Right cardiac atrium (tissue), 5 donors: ENCODE data around the gene PCYT2. TPM values are rescaled to one million over a fixed set of nuclear protein-coding genes. Genes with fewer than 3 reads are reported as not detected.
A peak's percentile ranks its signal among the peaks of the same experiment; 100 is the strongest.

Experiments used
- ATAC-seq, 2 donors: fragments of 200-7000 bp; cut with Tn5 transposase; one replicate each; pipeline versions ENCODE4 v1.8.0 to v1.9.1; 2020; ENCODE audit warnings: moderate library complexity in 2 of 2, mild to moderate bottlenecking in 1 of 2
- DNase-seq, 3 donors: peaks; one replicate each; pipeline ENCODE4 v3.0.0-alpha.2; 2020
- H3K27ac ChIP-seq: one replicate; pipeline ENCODE4 v1.5.1; 2013; ENCODE audit warnings: mild to moderate bottlenecking, low read length, control low read depth, moderate library complexity
- H3K27me3 ChIP-seq: one replicate; pipeline ENCODE4 v1.6.1; 2013; ENCODE audit not compliant: control insufficient read depth, insufficient read depth
- H3K4me1 ChIP-seq: one replicate; pipeline ENCODE4 v1.6.1; 2013; ENCODE audit warnings: low read length; ENCODE audit not compliant: control insufficient read depth, insufficient read depth
- H3K4me3 ChIP-seq: one replicate; pipeline ENCODE4 v1.5.1; 2013; ENCODE audit warnings: low read length, control low read depth
- H3K9me3 ChIP-seq: one replicate; pipeline ENCODE4 v1.6.1; 2013; ENCODE audit warnings: low read length; ENCODE audit not compliant: control insufficient read depth
- WGBS: extraction: QIAGEN DNeasy Blood & Tissue Kit; methylation state at CpG from one replicate; pipeline ENCODE4 v1.1.7; 2013; 5-methylcytosine and 5-hydroxymethylcytosine counted together
- intact Hi-C, 4 donors: fragments of 100-400 bp; cut with DNase I; formaldehyde crosslinking; loops; one replicate each; pipeline versions ENCODE4 v1.11.0 to v1.14.0; 2022 to 2023
- polyA plus RNA-seq: library from polyadenylated mRNA; stranded (reverse); fragments of 200-250 nt; gene quantifications from one replicate; pipeline ENCODE4 v1.2.3, GENCODE V29; 2013
- total RNA-seq, 4 donors: library from RNA; stranded (reverse); fragmentation: NEBNext Ultra II Directional; extraction: Animal tissue kit (Norgen Biotek cat#: 25700); gene quantifications; one replicate each; pipeline ENCODE4 v1.2.1, GENCODE V29; 2021
- donor health status: healthy with polysubstance abuse.
- donor health status: DM: no; HTN: yes; CAD: no.
- donor health status: DM: no; HTN: no; CAD: no.
- donor health status: DM: no; HTN: yes; CAD: no; lungs with severe emphysema.
- donor health status: DM: yes; HTN: yes; CAD: no.

PCYT2 gene
- total and polyA plus RNA-seq, 5 donors = 16.7 to 28.5 (median 18.7) TPM

DNA sequence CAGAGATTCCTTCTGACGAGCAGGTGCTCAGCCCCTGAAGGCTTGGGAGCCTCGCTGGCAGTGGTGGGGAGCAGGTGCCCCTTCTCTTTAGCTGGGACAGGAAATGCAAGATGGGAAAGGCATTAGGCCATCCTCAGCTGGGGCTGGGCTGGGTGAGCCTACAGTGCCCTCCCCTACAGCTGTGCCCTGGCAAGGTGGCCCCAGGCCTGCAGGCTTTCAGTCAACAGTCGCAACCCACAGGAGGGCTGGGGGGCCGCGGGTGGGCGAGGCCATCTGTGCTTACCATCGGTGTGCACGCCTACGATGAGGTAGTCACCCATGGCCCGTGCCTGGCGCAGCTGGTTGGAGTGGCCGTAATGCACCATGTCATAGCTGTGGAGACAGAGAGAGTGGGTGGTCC lies 2.0 kb downstream of the PCYT2 start:
- intact Hi-C loops = no loop called here
- no peak for ATAC-seq
- Histone ChIP-seq H3K9me3 (no peaks in the 10 kb centered on the region), H3K27ac (no peak overlapping the region), H3K27me3 (no peaks in the 10 kb centered on the region), H3K4me3 (no peak overlapping the region), H3K4me1 (no peaks in the 10 kb centered on the region)
- 96% methylated on average over 12 of the region's 12 CpGs for whole genome bisulfite sequencing
- peak in 1 of 3 donors; percentile 63 for DNase-seq

DNA sequence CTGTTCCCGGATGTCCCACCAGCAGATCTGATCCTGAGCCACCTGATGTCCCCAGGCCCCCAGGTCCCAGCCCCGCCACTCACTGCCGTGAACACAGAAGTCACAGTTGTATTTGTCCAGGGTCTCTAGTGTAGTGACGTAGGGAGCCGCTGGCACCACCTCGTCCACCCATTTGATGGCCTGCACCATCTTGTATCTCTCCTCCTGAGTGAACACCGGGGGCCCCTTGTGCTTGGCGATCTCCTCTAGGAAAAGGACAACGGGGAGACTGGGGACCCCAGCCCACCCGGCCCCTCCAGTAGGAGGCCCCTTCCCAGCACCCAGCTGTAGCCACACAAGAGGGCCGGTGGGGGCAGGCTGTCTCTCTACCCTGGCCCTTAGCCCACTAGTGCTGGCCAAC lies 2.4 kb downstream of the PCYT2 start:
- Histone ChIP-seq H3K4me1 (no peaks in the 10 kb centered on the region), H3K9me3 (no peaks in the 10 kb centered on the region), H3K27me3 (no peaks in the 10 kb centered on the region), H3K4me3 (no peak overlapping the region), H3K27ac (no peak overlapping the region)
- intact Hi-C loops = no loop called here
- DNase-seq (no peak), ATAC-seq (no peak)
- WGBS = 97% methylated on average over 11 of the region's 11 CpGs

DNA sequence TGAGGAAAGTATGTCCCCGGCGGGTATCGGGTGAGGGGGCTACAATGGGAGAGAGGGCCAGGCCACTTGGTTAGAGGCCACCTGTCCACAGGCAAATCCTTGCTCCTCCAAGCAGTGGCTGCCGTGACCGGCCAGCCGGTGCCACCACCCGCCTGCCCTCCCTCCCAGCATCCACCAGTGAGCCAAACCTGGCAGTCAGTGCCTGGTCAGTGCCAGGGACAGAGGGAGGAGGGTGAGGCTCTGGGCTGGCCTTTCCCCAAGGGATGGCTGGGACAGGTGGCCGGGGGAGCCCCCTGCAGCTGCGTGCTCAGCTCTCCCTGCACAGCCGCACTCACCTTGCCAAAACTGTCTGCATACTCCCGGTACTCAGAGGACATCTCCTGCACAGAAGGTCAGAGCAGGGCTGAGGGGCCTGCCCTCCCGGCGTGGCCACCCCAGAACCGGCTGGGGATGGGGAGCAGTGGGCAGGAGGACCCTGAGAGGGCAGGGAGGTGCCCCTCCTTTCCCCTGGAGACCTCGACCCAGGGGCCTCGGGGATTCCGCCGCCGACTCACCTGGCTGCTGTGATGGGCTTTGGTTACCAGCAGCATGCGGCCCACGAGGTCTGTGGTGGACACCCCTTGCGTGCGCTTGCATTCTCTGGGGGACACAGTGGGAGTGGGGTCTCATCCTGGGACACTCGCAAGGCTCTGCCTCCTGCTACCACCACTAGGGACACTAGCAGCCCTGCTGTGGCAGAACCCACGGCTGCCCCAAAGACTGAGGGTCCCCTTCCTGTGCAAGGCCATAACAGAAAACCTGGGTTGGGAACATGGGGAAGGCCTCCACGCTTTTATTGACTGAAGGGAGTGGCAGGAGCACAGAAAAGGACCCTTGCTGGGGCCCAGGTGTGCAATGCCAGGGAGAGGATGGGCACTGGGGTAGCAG lies 3.7 kb downstream of the PCYT2 start:
- no peaks in the 10 kb centered on the region for H3K27me3 ChIP-seq
- ATAC-seq (no peak), DNase-seq (peak in 1 of 3 donors; percentile 40)
- intact Hi-C loops = no loop called here
- no peaks in the 10 kb centered on the region for H3K4me1 ChIP-seq
- 91% methylated on average over 26 of the region's 26 CpGs for WGBS
- H3K27ac ChIP-seq = no peak overlapping the region
- no peaks in the 10 kb centered on the region for H3K9me3 ChIP-seq
- H3K4me3 ChIP-seq = no peak overlapping the region

DNA sequence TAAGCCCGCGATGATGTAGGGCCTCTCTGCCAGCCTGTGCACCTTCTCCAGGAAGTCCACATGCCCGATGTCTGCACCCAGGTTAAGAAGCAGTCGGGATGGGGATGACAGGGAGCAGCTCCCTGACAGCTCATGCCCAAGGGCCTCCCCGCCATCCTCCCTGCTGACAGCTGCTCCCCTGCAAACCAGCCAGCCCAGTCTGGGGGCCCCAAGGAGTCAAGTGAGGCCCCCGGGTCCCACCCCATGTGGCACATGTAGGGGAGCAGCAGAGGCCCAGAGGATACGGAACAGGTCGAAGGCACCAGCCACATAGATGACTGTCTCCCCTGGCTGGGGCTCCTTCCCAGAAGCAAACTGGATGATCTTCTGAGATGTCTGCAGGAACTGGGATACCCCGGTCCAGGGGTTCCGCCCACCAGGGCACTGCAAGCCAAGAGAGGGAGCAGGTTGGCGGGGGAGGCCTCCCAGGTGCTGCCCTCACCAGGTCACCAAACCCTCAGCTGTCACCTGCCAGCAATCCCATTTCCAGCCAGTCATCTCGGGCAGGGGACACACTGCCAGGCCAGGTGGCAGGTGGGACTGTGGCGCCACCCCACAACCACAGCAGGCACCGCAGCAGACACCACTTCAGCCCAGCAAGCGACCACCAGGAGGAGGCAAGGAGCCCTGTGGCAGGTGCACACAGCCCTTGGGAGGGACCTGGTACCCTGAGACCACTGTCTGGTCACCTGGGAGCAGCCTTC lies 4.6 kb downstream of the PCYT2 start:
- Histone ChIP-seq H3K27ac (no peak overlapping the region), H3K4me1 (no peaks in the 10 kb centered on the region), H3K27me3 (no peaks in the 10 kb centered on the region), H3K4me3 (no peak overlapping the region), H3K9me3 (no peaks in the 10 kb centered on the region)
- no peak for ATAC-seq
- 92% methylated on average over 15 of the region's 15 CpGs for WGBS
- no peak for DNase-seq
- intact Hi-C loops = no loop called here

DNA sequence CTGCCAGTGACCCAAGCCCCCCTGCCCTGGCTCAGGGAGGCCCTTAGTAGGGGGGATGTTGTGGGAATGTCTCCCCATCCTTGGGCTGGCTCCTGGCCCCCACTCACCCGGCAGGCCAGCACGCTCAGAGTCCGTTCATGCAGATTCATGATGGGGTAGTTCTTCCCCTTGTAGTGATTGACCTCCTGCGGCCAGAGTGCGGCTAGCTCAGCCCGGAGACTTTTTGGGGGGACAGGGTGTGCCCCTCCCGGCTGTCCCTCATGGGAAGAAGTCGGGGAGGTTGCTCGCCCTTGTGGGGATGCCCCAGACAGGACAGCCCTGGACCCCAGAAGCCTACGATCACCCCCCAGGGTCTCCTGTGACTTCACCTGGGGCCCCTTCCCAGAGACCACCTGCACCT lies 5.2 kb downstream of the PCYT2 start:
- H3K27me3 ChIP-seq = no peaks in the 10 kb centered on the region
- intact Hi-C loops = no loop called here
- DNase-seq (no peak), ATAC-seq (no peak)
- WGBS = 93% methylated on average over 10 of the region's 10 CpGs
- no peak overlapping the region for H3K4me3 ChIP-seq
- H3K4me1 ChIP-seq = no peaks in the 10 kb centered on the region
- no peak overlapping the region for H3K27ac ChIP-seq
- H3K9me3 ChIP-seq = no peaks in the 10 kb centered on the region

DNA sequence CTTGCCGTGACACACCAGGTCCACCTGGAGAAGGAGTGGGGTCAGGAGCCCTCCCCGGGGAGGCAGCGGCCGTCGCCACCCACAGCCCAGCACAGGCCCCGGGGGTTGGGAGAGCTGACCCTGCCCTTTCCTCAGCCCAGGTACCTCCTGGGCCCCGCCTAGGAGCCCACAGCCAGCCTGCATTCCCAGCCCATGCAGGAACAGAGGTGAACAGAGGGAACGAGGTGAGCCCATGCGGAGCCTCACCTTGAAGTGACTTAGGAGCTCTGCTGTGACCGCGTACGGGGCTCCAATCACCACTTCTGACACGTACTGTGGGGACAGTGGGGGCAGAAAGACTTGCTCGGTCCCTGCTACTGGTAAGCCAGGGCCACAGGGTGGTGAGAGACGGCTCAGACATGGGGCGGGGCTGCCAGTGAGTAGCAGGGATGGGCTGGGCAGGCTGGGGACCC lies 5.7 kb downstream of the PCYT2 start:
- ATAC-seq (no peak), DNase-seq (peak in 2 of 3 donors; percentile 33 to 54)
- H3K9me3 ChIP-seq = no peaks in the 10 kb centered on the region
- no peaks in the 10 kb centered on the region for H3K4me1 ChIP-seq
- no peaks in the 10 kb centered on the region for H3K27me3 ChIP-seq
- WGBS = 93% methylated on average over 16 of the region's 16 CpGs
- intact Hi-C loops = no loop called here
- no peak overlapping the region for H3K4me3 ChIP-seq
- no peak overlapping the region for H3K27ac ChIP-seq

DNA sequence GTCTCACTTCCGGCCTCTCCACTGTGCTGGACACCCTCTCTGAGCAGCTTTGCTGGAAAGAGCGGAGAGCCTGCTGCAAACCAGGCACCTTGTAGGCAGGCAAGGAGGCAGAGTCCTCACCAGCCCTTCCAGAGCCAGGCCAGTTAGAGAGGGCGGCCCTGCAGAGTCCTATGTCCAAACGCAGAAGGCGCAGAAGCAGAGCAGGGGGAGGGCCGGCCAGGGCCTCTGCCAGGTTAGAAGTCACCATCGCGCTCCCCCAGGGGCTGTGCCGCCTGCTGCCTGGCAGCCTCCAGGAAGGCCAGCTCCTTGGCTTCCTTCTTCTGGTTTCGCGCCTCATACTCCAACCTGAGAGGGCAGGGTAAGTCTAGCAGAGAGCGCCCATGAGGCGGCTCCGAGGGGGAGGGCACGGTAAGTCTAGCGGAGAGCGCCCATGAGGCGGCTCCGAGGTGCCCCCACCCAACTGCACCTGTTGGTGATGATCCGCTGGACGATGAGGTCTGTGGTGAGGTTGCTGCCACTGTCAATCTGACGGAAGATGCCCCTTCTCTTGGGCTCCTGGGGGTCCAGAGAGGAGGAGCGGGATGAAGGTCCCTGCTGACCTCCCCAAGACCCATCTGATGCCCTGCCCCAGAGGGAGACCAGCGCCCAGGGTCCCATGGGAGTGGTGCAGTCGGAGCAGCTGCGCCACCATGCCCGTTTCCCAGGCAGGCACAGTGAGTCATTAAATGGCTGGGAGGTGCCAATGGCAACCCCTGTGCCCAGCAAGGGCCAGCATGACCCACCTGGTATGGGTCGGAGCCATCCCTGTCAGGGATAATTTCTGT lies 6.4 kb downstream of the PCYT2 start:
- H3K4me3 ChIP-seq = no peak overlapping the region
- H3K27me3 ChIP-seq = no peaks in the 10 kb centered on the region
- intact Hi-C loops = no loop called here
- H3K9me3 ChIP-seq = no peaks in the 10 kb centered on the region
- ATAC-seq = no peak
- no peaks in the 10 kb centered on the region for H3K4me1 ChIP-seq
- no peak overlapping the region for H3K27ac ChIP-seq
- DNase-seq = peak in 1 of 3 donors; percentile 21
- WGBS = 91% methylated on average over 28 of the region's 28 CpGs

DNA sequence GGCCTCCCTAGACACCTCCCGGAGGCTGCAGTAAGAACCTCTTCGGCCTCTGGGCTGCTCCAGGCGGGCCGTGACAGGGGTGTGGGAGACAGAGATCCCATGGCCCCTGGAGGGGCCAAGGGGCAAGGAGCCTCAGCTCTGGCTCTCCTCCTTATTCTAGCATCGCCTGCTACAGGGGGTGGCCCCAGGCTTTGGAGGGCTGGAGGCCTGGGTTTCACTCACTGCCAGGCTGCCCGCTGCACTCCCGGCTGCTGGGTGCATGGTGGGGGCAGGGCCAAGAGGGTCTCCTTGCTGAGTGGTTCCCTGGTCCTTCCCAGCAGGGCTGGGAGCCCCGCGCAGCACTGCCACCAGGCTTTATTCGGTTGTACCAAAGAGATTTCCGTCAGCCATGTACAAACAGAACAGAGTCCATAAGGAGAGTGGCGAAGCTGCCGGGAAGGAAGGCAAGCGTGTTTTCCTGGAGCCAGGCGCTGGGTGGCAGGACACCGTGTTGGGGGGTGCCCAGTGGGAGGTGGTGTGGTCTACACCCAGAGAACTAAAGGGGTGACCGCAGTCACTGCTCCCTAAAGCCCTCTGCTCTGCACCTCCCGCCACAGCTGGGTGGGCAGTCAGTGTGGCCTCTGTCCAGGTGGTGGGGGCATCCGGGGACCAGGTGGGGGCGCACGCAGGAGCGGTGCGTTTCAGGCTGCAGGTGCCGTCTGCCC lies 7.2 kb downstream of the PCYT2 start:
- DNase-seq (no peak), ATAC-seq (no peak)
- H3K4me3 ChIP-seq = no peak overlapping the region
- intact Hi-C loops = no loop called here
- H3K9me3 ChIP-seq = no peaks in the 10 kb centered on the region
- 93% methylated on average over 24 of the region's 24 CpGs for WGBS
- no peaks in the 10 kb centered on the region for H3K27me3 ChIP-seq
- no peaks in the 10 kb centered on the region for H3K4me1 ChIP-seq
- H3K27ac ChIP-seq = no peak overlapping the region

DNA sequence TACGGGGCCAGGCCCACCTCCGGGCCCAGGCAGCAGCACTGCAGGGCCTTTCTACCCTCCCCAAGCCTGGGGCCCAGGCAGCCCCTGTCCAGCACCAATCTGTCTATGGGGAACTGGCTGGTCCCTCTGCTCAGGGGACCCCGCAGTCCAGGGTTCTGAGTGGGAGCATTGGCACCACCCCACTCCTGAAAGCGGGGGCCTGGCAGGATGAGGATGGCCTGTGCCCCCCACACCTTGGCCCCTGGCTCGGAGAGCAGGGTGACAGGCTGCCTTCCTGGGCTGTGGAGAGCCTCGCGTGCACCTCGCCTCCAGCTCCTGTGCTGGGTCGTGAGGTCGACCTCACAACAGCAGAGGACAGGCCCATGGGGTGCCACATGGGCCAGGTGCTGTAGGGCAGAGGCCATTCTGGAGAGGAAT lies 7.8 kb downstream of the PCYT2 start:
- Histone ChIP-seq H3K27ac (no peak overlapping the region), H3K9me3 (no peaks in the 10 kb centered on the region), H3K4me1 (no peaks in the 10 kb centered on the region), H3K4me3 (no peak overlapping the region), H3K27me3 (no peaks in the 10 kb centered on the region)
- ATAC-seq (no peak), DNase-seq (no peak)
- intact Hi-C loops = no loop called here
- 94% methylated on average over 10 of the region's 10 CpGs for WGBS

DNA sequence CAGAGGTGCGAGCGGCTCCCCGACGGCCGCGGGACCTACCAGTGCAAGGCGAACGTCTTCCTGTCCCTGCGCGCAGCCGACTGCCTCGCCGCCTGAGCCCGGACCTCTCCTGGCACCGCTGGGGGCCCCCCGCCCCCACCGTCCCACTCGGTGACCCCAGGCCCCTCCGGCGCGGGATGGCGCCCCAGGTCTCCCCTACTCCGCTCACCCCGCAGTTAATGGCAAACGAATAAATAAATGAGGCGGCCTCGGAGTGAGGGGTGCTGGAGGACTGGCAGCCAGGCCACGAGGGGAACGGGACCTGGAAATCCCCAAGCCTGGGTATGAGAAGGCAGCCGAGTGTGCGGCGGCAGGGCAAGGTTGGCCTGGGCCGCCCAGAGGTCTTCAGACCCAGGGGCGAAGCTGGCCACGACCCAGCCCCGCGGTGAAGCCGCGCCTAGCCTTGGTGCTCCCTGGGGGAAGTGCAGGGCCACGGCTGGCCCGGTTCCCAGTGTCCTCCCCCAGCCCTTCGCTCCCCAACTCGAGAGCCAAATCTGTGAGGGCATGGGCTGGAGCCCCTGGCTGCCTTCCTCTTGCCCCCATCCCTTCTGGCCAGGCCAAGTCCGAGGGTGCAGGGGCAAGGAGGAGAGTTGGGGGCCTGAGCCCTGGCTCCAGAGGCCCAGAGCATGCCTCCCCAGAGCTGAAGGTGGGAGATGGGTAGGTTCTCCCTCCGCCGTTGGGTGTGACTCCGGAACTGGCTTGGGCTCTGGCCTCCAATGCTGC lies 8.4 kb downstream of the PCYT2 start:
- ATAC-seq (peak; percentile 1 to 2), DNase-seq (peak in 1 of 3 donors; percentile 64)
- Histone ChIP-seq H3K4me1 (no peaks in the 10 kb centered on the region), H3K9me3 (no peaks in the 10 kb centered on the region), H3K4me3 (no peak overlapping the region), H3K27ac (no peak overlapping the region), H3K27me3 (no peaks in the 10 kb centered on the region)
- intact Hi-C loops = no loop called here
- WGBS = 43% methylated on average over 47 of the region's 47 CpGs
